GM21423 (cell line): ENCODE results near the gene COX19.

Experiments
- ATAC-seq: cut with Tn5 transposase; IDR thresholded peaks from one replicate; pipeline ENCODE4 v1.9.1; 2021; ENCODE audit warnings: mild to moderate bottlenecking, moderate library complexity; ENCODE audit not compliant: unreplicated experiment

Gene COX19

DNA sequence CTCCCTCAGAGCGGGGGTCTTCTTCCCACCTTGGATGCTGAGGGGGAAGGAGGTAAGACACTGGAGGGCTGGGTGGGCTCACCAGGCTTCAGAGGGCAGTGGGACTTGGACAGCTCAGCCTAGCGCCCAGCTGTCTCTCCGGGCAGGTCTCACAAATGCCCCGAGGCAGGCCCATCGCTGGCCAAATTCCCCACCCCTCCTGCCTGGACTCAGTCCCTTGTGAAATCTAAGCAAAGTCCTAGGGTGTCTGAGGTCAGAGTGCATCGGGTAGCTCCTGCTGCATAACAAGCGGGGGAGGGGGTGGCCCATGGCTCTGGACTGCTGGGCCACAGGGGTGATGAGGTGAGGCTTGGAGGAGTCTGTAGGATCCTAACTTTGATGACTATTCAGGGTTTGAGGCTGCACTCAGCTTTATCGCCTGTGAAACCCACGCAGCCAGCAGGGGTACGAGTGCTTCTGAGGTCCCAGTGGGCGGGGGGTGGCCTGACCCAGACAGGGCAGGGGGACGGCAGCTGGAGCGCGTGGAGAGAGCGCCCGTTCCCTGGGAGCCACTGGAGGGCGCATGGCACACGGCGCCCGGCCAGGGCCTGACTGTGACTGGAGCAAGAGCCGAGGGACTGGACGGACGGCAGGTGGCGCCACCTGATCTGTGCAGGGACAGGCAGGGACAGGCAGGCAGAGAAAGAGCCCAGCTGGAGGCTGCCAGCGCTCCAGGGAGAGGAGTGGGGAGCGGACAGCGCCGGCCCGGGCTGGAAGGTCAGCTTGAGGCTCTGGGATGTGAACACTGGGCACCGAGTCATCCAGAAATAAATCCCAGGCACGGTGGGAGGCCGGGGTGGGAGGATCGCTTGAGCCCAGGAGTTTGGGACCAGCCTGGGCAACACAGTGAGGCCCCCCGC is 17.6 kb upstream of the COX19 start:
- ATAC-seq: peak; percentile 80

DNA sequence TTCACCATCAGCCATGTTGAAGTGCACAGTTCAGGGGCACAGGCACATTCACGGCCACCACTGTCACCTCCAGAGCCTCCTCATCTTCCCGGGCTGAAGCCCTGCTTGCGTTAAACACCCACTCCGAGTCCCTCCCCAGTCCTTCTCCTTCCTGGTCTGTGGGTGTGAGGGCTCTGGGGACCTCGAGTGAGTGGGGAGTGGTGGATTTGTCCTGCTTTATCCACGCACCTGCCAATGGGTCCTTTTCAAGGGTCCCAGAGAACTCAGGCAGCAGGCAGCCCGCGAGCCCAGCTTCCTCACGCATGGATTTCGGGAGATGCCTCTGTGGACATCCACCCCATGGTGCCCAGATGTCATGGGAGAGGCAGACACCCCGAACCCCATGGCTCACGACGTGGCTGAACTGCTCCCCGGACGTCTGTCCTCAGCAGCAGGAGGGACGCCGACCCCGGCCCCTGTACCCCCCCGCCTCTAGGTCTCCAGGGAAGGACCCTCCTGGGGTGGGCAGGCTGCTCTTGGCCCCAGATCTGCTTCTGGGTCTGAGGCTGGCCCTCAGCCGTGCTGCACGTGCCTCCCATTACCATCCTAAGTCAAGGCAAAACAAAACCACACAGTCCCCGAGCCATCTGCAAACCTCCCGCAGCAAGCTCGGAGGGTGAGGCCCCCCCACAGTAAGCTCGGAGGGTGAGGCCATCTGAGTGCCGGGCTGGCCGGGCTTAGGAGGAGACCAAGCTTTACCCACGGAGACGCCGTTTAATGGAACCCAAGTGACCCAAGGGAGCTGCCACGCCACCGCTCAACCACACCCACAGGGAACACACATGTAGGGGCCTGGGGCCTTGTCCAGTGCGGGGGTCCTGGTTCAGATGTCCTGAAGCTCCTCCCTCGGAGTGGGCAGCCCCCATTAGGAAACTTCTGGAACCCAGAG is 16.6 kb upstream of the COX19 start:
- no peak for ATAC-seq

GRCh38 chr7:990933-991728 is 15.8 kb upstream of the COX19 start:
- ATAC-seq: no peak

DNA sequence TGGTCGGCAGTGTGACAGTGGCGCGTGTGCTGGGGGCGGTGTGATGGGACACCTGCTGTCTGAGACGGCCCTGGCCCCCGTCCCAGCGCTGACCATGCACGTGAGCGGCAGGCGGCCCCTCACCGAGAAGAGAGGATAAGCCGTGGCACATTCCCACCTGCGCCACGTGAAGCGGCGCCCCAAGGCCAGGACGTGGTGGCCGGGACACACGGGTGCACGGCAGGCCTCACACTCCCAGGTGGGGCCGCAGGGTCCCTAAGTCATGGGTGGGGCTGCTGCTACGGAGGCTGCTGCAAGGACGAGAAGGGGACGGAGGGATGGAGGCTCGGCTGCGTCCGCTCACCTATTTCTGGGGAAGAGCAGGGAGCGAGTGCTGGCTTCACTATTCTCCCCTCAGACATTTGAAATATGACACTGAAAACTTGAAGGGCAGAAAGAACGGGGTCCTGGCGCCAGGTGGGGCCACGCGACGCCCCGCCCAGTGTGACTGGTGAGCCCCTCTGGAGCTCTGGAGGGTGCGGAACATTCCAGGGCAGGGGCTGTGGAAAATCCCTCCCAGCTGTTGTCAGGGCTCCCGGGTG is 15.1 kb upstream of the COX19 start:
- no peak for ATAC-seq

- ATAC-seq: no peak
These were observed 13.7 kb upstream of the COX19 start for GRCh38 chr7:988963-989529.

GRCh38 chr7:988426-988911 is 13.1 kb upstream of the COX19 start:
- no peak for ATAC-seq

DNA sequence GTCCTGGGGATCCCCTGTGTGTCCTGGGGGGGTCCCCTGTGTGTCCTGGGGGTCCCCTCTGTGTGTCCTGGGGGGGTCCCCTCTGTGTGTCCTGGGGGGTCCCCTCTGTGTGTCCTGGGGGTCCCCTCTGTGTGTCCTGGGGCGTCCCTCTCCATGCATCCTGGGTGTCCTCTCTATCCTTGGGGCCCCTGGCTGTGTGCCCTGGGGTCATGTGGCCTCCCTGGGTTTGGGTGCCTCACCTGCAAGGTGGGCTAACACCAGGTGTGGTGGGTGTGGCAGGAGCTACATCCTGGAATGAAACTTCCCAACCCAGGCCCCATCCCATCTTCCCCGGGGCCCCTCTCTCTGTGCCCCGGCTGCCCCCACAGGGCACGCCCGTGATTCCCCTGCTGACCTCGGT is 12.6 kb upstream of the COX19 start:
- ATAC-seq: no peak

DNA sequence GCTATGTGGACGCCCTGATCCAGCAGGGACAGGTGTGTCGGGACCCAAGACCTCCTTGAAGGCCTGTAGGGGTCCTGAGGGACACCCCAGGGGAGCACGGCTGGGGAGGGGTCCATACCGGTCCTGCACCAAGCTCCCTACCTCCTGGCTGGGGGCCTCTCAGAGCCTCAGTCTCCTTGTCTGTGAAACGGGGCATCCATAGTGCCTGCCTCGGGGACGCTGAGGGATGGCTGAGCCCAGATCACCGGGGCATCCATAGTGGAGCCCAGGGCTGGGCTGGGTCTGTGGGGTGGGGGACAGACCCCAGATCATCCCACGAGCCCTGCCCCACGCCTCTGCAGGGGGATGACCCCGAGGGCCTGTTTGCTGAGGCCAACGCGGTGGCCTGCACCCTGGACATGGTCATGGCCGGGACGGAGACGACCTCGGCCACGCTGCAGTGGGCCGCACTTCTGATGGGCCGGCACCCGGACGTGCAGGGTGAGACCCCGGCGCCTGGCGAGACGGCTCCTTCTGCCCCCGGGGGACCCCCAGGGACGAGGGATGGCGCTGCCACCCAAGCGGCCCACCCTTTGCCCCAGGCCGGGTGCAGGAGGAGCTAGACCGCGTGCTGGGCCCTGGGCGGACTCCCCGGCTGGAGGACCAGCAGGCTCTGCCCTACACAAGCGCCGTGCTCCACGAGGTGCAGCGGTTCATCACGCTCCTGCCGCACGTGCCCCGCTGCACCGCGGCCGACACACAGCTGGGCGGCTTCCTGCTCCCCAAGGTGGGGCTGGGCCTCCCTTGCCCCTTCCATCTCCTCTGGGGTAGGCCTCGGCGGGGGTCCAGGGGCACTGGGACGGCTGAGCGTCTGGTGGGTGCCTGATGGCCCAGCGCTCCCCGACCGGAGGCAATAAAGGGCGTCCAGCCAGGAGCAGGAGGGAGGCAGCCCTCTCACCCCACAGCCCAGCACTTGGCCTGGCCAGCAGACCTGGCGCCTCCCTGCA is 11.7 kb upstream of the COX19 start:
- no peak for ATAC-seq

DNA sequence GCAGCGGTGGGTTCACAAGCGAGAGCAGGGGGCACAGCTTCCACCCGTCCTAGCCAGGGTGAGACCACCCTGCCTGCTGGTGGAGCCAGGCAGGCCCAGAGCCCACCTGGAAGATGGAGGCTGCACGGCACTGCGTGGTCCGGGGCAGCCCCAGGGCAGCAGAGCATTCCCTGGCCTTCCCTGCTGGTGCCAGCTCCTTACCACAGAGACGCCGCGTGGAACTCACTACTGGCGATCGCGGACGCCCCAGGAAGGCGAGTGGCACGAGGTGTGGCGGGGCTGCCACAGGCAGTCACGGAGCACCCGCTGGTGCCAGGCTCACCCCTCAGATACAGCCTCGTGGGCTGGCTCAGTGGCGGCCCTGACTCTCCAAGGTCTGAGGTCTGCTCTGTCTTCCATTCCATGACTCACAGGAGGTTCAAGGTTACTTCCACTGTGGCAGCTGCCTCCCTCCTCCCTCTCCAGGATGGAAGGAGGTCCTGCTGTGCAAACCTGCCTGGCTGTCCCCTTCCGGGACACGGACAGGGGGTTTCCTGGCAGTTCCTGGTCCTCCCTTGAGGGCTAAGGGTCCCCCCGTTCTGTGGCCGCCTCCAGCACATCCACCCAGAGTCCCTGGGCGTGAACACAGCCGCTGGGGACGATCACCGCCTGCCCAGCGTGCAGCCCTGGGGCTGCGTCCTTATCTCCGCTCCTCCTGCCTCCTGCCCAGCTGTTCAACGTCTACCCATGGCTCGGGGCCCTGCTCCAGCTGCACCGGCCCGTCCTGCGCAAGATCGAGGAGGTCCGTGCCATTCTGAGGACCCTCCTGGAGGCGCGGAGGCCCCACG is 10.8 kb upstream of the COX19 start:
- no peak for ATAC-seq

DNA sequence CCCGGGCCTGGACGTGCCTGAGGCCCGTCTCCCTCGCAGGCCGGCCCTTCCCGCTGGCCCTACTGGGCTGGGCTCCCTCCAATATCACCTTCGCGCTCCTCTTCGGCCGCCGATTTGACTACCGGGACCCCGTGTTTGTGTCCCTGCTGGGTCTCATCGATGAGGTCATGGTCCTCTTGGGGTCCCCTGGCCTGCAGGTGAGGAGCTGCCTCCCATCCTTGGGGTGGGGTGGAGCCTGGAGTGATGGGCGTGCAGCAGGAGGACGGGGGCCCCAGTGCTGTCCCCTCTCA is 9.7 kb upstream of the COX19 start:
- no peak for ATAC-seq

DNA sequence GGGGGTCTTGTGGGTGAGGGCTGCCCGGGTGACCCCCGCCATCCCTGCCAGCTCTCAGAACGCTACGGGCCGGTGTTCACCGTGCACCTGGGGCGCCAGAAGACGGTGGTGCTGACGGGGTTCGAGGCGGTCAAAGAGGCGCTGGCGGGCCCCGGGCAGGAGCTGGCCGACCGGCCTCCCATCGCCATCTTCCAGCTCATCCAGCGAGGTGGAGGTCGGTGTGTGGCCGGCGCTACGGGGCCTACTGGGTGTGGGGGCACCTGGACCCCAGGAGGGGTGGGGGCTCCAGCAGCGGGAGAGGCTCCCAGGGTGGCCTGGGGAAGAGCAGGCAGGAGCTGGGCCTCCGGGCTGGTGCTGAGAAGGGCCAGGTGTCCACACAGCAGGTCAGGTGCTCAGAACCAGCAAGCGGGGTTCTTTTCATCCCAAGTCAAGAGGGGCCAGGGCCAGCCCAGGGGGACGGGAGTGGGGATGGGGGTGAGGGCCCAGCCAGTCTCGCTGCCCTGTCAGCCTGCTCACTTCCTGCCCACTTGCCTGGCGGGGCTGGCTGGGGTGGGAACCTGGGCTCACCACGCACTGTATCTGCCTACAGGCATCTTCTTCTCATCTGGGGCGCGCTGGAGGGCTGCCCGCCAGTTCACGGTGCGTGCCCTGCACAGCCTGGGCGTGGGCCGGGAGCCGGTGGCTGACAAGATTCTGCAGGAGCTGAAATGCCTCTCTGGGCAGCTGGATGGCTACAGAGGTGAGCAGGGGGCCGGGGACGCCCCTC is 9.2 kb upstream of the COX19 start:
- no peak for ATAC-seq

GRCh38 chr7:983616-984071 is 8.3 kb upstream of the COX19 start:
- no peak for ATAC-seq

GRCh38 chr7:983004-983615 is 7.8 kb upstream of the COX19 start, which contains the start of gene CYP2W1:
TSS of gene CYP2W1 (plus strand) at chr7:983181. CDS start at chr7:983212, 31 bp downstream.
- no peak for ATAC-seq

DNA sequence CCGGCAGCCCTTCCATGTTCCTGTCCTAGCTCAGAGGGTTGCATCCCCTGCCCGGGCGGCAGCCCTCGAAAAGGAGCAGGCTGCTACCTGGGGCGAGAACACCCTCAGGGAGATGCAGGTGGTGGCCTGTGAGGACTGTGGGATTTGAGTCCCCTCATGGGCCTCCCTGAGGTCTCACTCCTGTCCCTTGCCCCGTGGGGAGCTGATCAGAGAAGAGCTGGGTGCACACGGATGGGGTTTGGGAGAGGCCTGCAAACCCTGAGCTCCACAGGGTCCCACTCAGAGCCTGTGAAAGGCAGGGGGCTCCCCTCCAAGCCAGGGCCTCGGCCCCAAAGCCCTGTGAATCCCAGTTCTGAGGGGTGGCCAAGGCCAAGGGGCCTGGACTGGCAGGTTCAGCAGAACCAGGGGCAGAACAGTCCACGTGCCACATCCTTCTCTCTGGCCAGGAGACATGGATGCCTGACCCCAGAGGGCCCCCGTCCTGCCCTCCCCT is 7.2 kb upstream of the COX19 start:
- ATAC-seq: no peak

DNA sequence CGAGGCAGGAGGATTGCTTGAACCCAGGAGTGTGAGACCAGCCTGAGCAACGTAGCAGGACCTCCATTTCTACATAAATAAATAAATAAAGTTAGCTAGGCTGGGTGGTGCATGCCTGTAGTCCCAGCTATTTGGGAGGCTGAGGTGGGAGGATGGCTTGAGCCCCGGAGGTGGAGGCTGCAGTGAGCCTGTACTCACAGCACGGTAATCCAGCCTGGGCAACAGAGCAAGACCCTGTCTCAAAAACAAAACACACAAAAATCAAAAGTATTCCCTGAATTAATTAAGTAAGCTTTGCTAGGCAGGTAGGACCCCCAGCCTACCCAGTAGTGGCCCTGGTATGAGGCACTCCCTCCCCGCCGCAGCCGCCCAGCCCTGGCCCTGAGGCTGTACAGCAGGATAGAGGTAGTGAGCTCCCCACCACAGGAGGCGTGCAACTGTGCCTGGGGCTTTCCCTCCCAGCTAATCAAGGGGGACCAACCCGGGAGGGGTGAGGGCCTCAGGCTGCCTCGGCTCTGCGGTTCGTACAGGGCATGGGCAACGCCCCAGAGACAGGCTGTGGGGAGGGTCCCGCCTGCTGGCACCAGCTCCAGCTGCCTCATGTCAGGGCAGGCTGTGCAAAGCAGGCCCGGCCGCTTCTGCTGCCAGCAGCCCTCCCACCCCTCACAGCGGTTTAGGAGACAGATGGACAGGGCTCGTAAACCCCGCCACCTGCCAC is 6.6 kb upstream of the COX19 start:
- ATAC-seq: no peak
